Measurements from ENCODE around the gene LACTBL1.

The LACTBL1 gene

GRCh38 chr1:22978299-22978698, 5.6 kb upstream of the LACTBL1 start:
- no peak for FAIRE-seq
- no peak for DNase-seq (ENCODE audit: insufficient read length, low spot score)

DNA sequence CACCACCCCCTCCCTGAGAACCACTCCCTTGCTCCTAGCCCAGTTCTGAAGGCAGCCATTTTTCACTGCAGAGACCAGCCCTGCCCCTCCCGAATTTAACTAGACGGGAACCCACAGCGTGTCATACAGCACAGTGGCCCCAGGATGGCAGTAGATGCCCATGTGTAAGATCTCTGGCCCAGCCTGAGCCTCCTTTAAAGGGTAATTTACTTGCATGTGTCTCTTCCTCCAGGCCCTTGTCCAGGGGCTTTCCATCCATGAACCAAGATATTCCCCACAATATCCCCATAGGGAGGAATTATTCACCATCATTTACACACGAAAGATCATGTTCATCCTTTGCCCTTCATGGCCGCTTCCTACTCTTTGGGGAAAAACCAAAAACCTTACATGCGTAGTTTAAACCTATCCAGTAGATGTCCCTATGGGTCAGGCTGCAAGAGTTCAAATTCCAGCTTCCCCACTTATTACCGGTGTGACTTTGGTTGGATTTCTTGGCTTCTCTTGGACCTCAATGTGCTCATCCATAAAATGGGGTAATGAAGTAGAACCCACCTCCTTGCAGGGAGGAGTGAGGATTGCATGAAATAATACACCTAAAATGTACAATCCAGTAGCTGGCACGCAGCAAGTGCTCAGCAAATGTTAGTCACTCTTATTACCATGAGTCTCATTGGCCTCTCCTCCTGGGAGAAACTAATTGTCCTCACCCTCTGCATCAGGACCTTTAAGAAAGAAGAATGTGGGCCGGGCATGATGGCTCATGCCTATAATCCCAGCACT, 4.0 kb upstream of the LACTBL1 start:
- FAIRE-seq = peak; percentile 88
- DNase-seq (ENCODE audit: insufficient read length, low spot score) = peak; percentile 56

DNA sequence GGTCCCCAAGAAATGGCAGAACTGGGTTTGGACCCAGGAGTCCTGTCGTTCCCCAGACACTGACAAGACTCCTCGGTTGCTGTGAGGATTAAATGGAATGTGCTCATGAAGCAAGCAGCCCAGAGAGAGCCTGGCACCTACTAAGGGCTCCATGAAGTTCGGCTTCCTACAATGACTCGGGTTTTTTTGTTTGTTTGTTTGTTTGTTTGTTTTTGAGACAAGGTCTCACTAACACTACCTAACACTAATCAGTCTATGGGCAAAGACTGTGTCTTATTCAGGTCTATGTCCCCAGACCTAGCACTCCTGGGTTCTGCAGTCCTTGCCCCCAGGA, 3.4 kb upstream of the LACTBL1 start:
- DNase-seq (ENCODE audit: insufficient read length, low spot score) (no peak), FAIRE-seq (no peak)

DNA sequence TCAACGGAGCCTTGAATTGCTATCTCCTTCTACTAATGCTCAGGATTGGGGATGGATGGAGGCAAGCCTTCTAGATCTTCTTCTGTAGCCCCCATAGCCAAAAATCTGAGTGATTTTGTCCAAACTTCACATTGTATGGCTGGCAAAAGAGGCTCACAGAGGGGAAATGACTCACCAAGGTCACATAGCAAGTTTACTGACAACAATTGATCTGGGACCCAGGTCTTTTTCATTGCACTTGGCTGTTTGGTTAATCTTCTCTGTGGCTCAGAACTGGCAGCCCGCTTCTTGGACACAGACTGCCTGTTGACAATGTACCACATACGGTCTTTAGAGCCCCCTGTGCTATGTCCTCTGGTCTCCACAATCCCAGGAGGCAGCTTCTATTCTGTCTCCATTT, 3.0 kb upstream of the LACTBL1 start:
- no peak for FAIRE-seq
- no peak for DNase-seq (ENCODE audit: insufficient read length, low spot score)

DNA sequence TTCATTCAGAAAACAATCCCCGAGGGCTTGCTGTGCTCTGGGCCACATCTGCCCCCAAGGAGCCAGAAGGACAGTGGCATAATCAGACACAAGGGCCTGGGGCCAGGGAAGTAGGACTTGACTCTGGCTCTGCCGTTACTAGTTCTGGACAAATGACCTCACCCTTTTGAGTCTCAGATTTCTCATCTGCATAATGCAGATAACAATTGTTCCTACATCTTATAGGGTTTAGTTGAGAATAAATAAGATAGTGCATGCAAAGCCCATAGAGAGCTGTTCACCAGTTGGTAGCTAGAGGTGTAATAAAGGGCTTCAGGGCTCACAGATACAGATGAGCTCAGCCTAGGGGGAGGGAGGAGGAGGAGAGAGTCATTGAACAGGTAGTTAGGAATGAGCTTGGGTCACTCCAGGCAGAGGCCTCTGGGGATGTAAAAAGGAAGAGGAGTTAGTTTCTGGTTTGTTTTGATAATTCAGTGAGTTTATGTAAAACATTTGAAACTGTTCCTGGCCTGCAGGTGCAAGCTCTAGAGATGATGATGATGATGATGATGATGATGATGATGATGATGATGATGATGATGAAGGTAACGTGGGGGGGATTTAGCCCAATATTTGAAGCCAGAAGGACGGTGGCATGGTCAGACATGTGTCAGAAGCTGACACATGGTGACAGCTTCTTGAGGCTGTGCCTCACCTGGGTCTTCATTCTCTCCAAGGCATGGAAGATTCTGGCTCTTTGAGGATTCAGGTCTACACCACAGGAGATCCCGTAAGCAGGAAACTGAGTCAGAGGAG, 858 bp downstream of the LACTBL1 start:
- FAIRE-seq (no peak), DNase-seq (ENCODE audit: insufficient read length, low spot score) (no peak)

- FAIRE-seq (no peak), DNase-seq (ENCODE audit: insufficient read length, low spot score) (no peak)
Measured at GRCh38 chr1:22971161-22971560, 1.5 kb downstream of the LACTBL1 start.

- no peak for DNase-seq (ENCODE audit: insufficient read length, low spot score)
- FAIRE-seq = no peak
Measured at GRCh38 chr1:22970096-22970495, 2.6 kb downstream of the LACTBL1 start.

GRCh38 chr1:22969304-22969709, 3.4 kb downstream of the LACTBL1 start:
- FAIRE-seq = no peak
- no peak for DNase-seq (ENCODE audit: insufficient read length, low spot score)

GRCh38 chr1:22967833-22968232, 4.8 kb downstream of the LACTBL1 start:
- FAIRE-seq = no peak
- no peak for DNase-seq (ENCODE audit: insufficient read length, low spot score)

- FAIRE-seq (no peak), DNase-seq (ENCODE audit: insufficient read length, low spot score) (no peak)
Measured at GRCh38 chr1:22966309-22966708, 6.4 kb downstream of the LACTBL1 start.

- DNase-seq (ENCODE audit: insufficient read length, low spot score) (no peak), FAIRE-seq (no peak)
Measured at GRCh38 chr1:22963044-22963677, 9.5 kb downstream of the LACTBL1 start.

DNA sequence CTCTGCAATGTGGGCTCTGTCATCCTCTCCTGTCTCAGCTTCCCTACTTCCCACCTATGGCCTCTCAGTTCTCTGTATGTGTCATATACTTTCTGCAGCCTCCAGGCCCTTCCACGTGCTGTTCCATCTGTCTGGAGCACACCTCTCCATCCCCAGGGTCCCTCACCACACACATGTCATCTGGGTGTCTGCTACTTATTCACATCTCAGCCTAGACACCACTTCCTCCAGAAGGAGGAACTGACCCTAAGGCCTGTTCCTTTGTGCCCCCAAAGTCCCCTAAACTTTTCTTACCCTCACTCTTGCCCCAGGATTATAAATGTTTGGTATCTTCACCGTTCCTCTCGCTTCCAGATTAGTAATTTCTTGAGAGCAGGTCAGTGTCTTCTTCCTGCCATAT, 10.1 kb downstream of the LACTBL1 start:
- no peak for FAIRE-seq
- DNase-seq (ENCODE audit: insufficient read length, low spot score) = no peak

DNA sequence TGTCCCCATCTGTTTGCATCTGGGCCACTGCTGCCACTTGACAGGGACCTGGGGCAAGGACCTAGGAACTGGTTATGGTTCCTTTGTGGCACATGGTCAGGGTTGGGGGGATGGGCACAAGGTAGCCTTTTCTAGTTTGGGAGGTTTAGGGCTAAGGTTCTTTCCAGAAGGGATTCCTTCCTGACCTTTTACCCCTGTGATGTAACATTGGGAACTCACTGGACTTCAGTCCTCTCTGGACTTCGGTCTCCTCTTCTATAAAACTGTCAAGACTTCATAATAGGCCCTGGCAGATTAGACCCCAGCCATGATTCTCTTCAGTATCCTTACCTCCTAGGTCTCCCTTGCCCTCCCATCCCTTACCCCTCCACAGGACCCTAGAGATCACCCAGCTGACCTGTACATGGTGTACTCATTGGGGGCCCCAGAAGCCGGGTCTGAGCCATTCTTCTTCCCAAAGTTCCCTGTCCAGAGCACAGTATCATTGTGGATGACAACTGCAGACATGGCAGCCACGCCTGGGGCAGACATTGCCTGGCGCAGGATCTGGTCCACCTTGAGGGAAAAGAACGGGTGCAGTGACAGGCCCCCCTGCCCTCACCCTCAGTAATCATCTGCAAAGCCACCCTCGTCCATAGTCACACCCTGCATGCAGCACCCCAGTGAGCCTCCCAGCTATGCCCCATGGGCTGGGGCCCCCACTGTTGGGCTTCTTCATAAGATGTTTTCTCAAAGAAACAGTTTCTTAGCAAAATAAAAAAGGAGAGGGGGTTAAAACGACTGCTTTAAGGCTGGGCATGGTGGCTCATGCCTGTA, 12.9 kb downstream of the LACTBL1 start:
- FAIRE-seq (no peak), DNase-seq (ENCODE audit: insufficient read length, low spot score) (no peak)

DNA sequence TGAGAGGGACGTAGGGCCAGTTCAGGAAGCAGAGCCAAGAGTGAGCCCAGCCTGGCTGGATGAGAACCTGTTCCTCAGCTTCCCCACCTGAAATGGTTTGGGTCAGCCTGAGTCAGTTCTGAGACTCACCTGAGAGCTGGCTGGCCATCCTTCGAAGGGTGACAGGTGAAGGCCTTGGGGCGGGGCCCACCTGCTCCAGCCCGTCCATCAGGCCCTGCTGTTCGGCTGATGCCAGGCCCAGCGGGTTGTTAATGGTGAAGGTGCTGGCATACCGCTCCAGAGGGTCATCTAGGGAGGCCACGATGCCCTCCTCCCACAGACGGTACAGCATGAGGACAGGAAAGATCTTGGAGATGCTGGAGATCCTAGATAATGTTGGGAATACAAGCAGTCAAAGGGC, 14.1 kb downstream of the LACTBL1 start:
- no peak for DNase-seq (ENCODE audit: insufficient read length, low spot score)
- no peak for FAIRE-seq

GRCh38 chr1:22957066-22957465, 15.6 kb downstream of the LACTBL1 start:
- FAIRE-seq = no peak

GRCh38 chr1:22955146-22955545, 17.5 kb downstream of the LACTBL1 start:
- FAIRE-seq (no peak), DNase-seq (ENCODE audit: insufficient read length, low spot score) (no peak)

More at GRCh38 chr1:22957066-22957465, 15.6 kb downstream of the LACTBL1 start:
- no peak for DNase-seq (ENCODE audit: insufficient read length, low spot score)

DNA sequence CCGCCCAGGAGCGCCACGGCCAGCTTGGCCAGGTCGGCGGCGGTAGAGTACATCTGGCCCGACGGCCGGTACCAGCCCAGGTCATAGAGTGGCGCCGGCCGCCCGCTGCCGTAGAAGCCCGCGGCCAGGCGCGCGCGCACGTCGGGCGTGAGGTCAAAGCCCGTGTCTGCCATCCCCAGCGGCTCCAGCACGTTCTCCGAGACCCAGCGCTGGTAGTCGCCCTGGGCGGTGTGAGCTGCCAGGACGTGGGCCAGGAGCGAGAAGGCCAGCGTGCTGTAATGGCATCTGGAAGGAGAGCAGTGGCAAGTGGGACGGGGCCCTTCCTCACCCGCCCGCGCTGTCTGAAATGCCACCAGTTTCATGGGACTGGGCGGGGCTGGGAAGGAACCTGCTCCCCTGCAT, 18.9 kb downstream of the LACTBL1 start:
- DNase-seq (ENCODE audit: insufficient read length, low spot score) = no peak
- no peak for FAIRE-seq

- no peak for FAIRE-seq
- DNase-seq (ENCODE audit: insufficient read length, low spot score) = no peak
Measured at GRCh38 chr1:22953057-22953739, 19.5 kb downstream of the LACTBL1 start.

DNA sequence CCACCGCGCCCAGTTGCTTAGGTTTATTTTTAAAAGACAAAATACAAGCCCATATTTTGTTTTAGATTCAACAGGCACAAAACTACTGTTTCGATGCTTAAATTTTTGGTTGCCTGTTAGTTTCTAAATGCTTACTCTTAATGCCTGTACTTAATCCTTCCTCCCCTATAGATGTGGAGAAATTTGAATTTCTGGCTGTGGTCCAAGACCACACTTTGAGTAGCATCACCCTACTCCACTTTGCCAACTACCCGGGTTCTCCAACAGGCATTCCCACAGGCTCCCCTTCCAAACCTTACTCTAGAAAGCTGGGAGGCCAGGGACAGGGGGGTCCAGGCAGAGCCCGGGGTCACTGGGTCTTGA, 20.0 kb downstream of the LACTBL1 start:
- no peak for FAIRE-seq
- no peak for DNase-seq (ENCODE audit: insufficient read length, low spot score)

- no peak for DNase-seq (ENCODE audit: insufficient read length, low spot score)
- FAIRE-seq = no peak
Measured at GRCh38 chr1:22951796-22952195, 20.9 kb downstream of the LACTBL1 start.

All from GM19239 (cell line).